ENCODE data around the gene CALR. TPM values are rescaled to one million over a fixed set of nuclear protein-coding genes. Genes with fewer than 3 reads are reported as not detected.
"Not testable (repeated sequence)": the region's sequence is repeated elsewhere in the genome, so short reads cannot be mapped to it uniquely, and the experiment has no call there.

Gene CALR
- total RNA-seq, 1 donor from 2014 or later = 721 TPM

DNA sequence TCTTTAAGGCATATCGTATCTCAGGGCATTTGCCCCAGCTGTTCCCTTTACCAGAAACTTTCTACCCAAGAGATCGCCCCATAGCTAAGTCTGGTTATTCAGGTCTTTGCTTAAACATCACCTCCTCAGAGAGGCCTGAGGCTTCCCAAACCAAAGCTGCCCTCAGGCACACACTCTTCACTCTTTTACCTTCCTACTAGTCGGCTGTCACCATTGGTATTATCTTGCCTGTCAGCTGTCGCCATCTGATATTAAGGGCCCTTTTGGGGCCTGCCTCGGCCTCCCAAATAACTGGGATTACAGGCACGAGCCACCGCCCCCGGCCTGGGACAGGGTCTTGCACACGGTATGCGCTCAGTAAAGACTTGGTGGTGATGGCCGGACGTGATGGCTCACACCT is 17.6 kb downstream of the CALR start:
- no peaks in the 10 kb centered on the region for H3K9me3 Mint-ChIP-seq
- peaks cover 33% of the 10 kb centered on the region for H3K4me1 Mint-ChIP-seq
- peak overlapping the region; percentile 69 for H3K27ac Mint-ChIP-seq
- H3K36me3 Mint-ChIP-seq (ENCODE audit: low read depth) = peaks cover 43% of the 10 kb centered on the region
- intact Hi-C loops (cut with micrococcal nuclease) = loop anchor here (2.0 kb wide), 1 partner anchor 17 kb away; the partner anchor contains the start of gene CALR
- CTCF ChIA-PET = interaction anchor here (1.9 kb wide), 1 partner anchor 9 kb away, joined by 6 read pairs; no protein-coding TSS in a partner anchor
- POLR2A ChIA-PET = interaction anchor here (0.5 to 5.4 kb wide), 12 partner anchors 8 to 164 kb away, joined by 3 to 37 read pairs (median 6); partner anchors contain the start of genes CALR, GCDH and RAD23A
- no peak for TF ChIP-seq CTCF (IDR thresholded peaks at IDR 0.05)
- H3K27me3 Mint-ChIP-seq = no peaks in the 10 kb centered on the region
- H3K4me3 Mint-ChIP-seq = peak overlapping the region; percentile 88
- no peak for DNase-seq
- no peak for ATAC-seq (ENCODE audit: low read depth)

GRCh38 chr19:12956446-12957388 is 18.3 kb downstream of the CALR start, which contains the start of gene GADD45GIP1:
TSS of gene GADD45GIP1 (minus strand) at chr19:12957223. CDS start at chr19:12957212, 11 bp downstream.
- CTCF ChIA-PET = interaction anchor here (1.9 kb wide), 1 partner anchor 8 kb away, joined by 6 read pairs; no protein-coding TSS in a partner anchor
- peak; percentile 98 for ATAC-seq (ENCODE audit: low read depth)
- H3K9me3 Mint-ChIP-seq = no peaks in the 10 kb centered on the region

GRCh38 chr19:12957389-12957952 is 19.1 kb downstream of the CALR start:
- Mint-ChIP-seq H3K4me1 (peaks cover 32% of the 10 kb centered on the region), H3K4me3 (peak overlapping the region; percentile 91), H3K27ac (peak overlapping the region; percentile 97), H3K36me3 (ENCODE audit: low read depth) (peaks cover 29% of the 10 kb centered on the region)
- not testable (repeated sequence) for DNase-seq, H3K27me3 Mint-ChIP-seq, H3K9me3 Mint-ChIP-seq
- ChIA-PET CTCF (interaction anchor here (1.9 kb wide), 1 partner anchor 8 kb away, joined by 6 read pairs; no protein-coding TSS in a partner anchor), POLR2A (interaction anchor here (0.7 to 5.4 kb wide), 14 partner anchors 8 to 1583 kb away, joined by 3 to 37 read pairs (median 5); partner anchors contain the start of genes CALR, DNASE2, GCDH and RAD23A)
- intact Hi-C loops (cut with micrococcal nuclease) = loop anchor here (1.0 to 2.0 kb wide), 3 partner anchors 12 to 66 kb away; partner anchors contain the start of genes CALR, GCDH and RAD23A
- ATAC-seq (ENCODE audit: low read depth) = peak; percentile 34

More at GRCh38 chr19:12956446-12957388, 18.3 kb downstream of the CALR start, which contains the start of gene GADD45GIP1:
- Mint-ChIP-seq H3K4me1 (peaks cover 33% of the 10 kb centered on the region), H3K27me3 (no peaks in the 10 kb centered on the region), H3K36me3 (ENCODE audit: low read depth) (peaks cover 36% of the 10 kb centered on the region), H3K27ac (peak within 1 kb of the TSS; percentile 97), H3K4me3 (peak within 1 kb of the TSS; percentile 91)
- TF ChIP-seq CTCF (IDR thresholded peaks at IDR 0.05) = no peak
- intact Hi-C loops (cut with micrococcal nuclease) = loop anchor here (1.0 to 2.0 kb wide), 3 partner anchors 11 to 65 kb away; partner anchors contain the start of genes CALR, GCDH and RAD23A
- POLR2A ChIA-PET = interaction anchor here (0.6 to 5.4 kb wide), 14 partner anchors 9 to 196 kb away, joined by 3 to 37 read pairs (median 5); partner anchors contain the start of genes CALR, DNASE2, GCDH and RAD23A
- DNase-seq = peak; percentile 78

DNA sequence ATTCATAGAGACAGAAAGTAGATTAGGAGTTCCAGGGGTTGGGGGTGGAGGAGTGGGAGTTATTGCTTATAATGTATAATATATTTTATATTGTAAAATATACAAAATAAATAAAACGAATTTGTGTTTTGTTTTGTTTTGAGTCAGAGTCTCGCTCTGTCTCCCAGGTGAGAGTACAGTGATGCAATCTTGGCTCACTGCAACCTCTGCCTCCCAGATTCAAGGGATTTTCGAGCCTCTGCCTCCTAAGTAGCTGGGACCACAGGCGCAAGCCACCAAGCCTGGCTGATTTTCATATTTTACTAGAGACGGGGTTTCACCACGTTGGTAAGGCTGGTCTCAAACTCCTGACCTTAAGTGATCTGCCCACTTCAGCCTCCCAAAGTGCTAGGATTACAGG is 21.1 kb downstream of the CALR start:
- H3K9me3 Mint-ChIP-seq = no peaks in the 10 kb centered on the region
- intact Hi-C loops (cut with micrococcal nuclease) = no loop called here
- no peak overlapping the region for H3K27ac Mint-ChIP-seq
- ATAC-seq (ENCODE audit: low read depth) = no peak
- POLR2A ChIA-PET = no interaction called here
- H3K4me3 Mint-ChIP-seq = no peak overlapping the region
- peaks cover 10% of the 10 kb centered on the region for H3K36me3 Mint-ChIP-seq (ENCODE audit: low read depth)
- H3K4me1 Mint-ChIP-seq = peaks cover 23% of the 10 kb centered on the region
- CTCF ChIA-PET = no interaction called here
- H3K27me3 Mint-ChIP-seq = no peaks in the 10 kb centered on the region
- DNase-seq = no peak
- no peak for TF ChIP-seq CTCF (IDR thresholded peaks at IDR 0.05)
